ENCODE data around the gene FDPS. TPM values are rescaled to one million over a fixed set of nuclear protein-coding genes. Genes with fewer than 3 reads are reported as not detected.
A peak's percentile ranks its signal among the peaks of the same experiment; 100 is the strongest.

The FDPS gene
- total RNA-seq, 1 donor from 2014 or later = 248 TPM

DNA sequence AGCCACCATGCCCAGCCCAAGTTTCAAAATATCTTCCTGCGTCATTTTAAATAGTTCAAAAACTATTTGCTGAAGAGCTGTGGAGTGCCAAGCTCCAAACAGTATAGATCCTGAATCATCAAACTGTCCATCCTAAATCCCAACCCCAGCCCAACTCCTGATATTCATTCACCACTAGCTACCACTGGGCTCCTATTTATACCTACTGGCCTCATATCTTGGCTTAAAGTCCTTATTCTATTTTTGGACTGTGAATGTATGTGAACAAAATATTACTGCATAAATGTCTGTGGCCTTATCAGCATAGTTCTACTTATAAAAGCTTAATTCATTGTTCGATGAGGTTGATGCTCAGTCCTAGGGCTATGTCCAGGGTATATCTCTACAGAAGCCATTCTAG lies 41.3 kb upstream of the FDPS start:
- TF ChIP-seq, protein P1, sequence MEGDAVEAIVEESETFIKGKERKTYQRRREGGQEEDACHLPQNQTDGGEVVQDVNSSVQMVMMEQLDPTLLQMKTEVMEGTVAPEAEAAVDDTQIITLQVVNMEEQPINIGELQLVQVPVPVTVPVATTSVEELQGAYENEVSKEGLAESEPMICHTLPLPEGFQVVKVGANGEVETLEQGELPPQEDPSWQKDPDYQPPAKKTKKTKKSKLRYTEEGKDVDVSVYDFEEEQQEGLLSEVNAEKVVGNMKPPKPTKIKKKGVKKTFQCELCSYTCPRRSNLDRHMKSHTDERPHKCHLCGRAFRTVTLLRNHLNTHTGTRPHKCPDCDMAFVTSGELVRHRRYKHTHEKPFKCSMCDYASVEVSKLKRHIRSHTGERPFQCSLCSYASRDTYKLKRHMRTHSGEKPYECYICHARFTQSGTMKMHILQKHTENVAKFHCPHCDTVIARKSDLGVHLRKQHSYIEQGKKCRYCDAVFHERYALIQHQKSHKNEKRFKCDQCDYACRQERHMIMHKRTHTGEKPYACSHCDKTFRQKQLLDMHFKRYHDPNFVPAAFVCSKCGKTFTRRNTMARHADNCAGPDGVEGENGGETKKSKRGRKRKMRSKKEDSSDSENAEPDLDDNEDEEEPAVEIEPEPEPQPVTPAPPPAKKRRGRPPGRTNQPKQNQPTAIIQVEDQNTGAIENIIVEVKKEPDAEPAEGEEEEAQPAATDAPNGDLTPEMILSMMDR (conservative IDR thresholded peaks at IDR 0.05; ENCODE audit: low read depth, low read length) = no peak
- no peak overlapping the region for H3K4me3 ChIP-seq (ENCODE audit: low read depth, low read length)
- no peak for DNase-seq (ENCODE audit: low read depth)

DNA sequence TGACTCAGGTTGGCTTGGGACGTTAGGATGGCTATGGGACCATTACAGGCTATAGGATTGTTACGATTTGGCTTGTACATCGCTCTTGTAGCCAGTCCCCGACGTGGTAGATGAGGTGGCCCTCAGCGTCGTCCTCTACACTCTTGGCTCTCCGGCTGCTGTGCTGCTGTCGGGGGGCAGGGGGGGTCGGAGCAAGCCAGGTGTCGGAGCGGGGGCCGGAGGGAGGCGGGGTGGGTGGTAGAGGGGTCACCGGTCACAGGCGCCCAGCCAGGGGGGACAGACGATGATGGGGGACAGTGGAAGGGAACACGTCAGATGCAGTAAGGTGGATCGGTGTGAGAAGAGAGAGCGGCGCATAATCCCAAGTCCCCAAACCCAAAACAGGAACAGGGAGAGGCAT lies 40.0 kb upstream of the FDPS start:
- H3K4me3 ChIP-seq (ENCODE audit: low read depth, low read length) = no peak overlapping the region

DNA sequence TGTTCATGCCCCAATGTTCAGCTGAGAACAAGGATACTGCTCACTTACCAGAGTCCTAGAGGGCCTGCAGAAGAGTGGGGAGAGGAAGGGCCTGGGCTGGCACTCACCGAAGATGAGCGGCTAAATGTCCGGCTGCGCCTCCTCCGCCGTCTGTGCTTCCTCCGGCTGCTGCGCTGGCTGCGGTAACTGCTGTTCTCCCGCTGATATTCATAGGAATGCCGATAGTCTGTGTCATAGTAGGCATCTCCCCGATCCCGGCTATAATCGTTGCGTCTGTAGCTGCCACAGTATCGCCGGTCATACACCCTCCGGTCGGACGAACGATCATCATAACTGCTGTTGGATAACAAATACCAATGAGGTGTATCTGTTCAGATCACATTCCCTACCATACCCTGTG lies 39.3 kb upstream of the FDPS start:
- no peak for DNase-seq (ENCODE audit: low read depth)
- no peak overlapping the region for H3K4me3 ChIP-seq (ENCODE audit: low read depth, low read length)
- TF ChIP-seq, protein P1 (conservative IDR thresholded peaks at IDR 0.05; ENCODE audit: low read depth, low read length) = no peak

More for the DNA sequence above, 40.0 kb upstream of the FDPS start:
- DNase-seq (ENCODE audit: low read depth) = no peak
- TF ChIP-seq, protein P1 (conservative IDR thresholded peaks at IDR 0.05; ENCODE audit: low read depth, low read length) = no peak

DNA sequence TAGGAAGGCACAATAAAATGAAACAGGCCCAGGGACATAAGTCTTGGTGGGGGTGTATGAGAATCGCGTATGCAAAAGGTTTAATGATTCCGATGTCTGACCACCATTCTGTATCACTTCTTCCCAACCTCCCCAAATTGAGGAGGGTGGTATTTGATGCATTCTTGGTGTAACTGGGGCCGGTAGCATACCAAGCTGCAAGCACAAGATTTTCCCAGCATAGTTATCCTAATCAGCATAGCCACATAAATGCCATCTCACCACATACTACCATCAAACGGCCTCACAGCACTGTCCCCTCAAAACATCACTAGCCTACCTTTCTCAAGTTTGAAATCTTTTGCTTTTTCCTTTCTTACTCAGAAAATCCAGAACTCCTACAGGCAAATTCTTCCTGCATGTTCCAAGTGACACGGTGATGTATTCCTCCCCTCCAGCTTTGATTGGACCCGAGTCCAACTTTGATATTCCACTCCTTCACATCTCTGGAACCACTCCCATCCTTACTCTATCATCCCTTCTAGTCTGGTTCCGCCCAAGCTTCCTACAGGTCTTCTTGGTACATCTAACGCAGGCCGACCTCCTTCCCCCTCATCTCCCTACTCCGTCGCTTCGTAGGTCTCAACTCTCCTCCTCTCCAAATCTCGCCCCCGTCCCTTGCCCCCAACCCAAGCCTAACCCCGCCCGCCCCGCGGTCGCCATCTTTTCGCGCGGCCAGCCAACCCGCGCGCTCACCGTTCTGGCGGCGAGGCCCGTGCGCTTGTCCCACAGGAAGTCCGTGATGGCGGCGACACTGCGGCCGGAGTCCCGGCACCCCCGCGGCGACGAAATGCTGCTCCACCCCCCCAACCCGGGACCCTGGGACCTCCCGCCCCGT lies 36.0 kb upstream of the FDPS start:
- no peak for DNase-seq (ENCODE audit: low read depth)
- TF ChIP-seq, protein P1 (conservative IDR thresholded peaks at IDR 0.05; ENCODE audit: low read depth, low read length) = no peak
- H3K4me3 ChIP-seq (ENCODE audit: low read depth, low read length) = peak overlapping the region; percentile 59

DNA sequence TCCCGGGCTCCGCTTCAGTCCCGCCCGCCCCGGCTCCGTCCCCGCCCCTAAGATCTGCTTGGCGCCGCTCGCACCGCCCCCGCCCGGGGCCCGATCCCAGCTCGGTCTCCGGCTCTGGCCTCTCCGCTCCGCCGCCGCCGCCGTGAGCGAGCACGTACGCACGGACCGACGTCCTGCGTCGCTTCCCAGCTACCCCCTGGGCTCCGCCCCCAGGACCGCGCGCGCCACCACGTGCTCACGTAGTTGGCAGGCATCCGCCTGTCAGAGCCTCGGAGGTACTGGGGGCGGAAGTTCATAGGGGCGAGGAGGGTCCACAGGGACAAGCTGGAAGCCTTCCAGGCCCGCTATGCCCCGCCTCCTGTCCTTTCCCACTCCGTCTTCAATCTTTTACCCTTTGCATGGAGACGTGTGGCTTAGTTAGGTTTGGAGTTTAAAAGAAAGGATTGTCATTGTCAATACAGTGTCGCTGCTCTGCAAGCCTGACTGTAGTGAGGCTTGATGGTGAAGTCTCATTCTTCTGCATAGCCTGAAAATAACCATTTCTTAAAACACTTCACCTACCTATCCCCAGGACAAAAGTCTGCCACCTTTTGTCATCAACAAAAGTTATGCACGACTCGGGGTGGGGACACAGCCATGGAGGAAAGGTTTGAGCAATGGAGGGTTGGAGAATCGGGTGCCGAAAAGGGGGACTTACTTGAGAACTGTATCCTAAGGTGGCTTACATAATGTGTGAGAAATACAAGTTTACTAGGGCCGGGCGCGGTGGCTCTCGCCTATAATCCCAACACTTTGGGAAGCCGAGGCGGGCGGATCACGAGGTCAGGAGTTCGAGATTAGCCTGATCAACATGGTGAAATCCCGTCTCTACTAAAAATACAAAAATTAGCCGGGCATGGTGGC lies 35.1 kb upstream of the FDPS start, which contains the start of gene CLK2:
TSS of gene CLK2 (minus strand) at position 162 of the 903 bp plus-strand sequence. CDS start 2,527 bp downstream, outside the sequence.
- TF ChIP-seq, protein P1 (conservative IDR thresholded peaks at IDR 0.05; ENCODE audit: low read depth, low read length) = no peak

DNA sequence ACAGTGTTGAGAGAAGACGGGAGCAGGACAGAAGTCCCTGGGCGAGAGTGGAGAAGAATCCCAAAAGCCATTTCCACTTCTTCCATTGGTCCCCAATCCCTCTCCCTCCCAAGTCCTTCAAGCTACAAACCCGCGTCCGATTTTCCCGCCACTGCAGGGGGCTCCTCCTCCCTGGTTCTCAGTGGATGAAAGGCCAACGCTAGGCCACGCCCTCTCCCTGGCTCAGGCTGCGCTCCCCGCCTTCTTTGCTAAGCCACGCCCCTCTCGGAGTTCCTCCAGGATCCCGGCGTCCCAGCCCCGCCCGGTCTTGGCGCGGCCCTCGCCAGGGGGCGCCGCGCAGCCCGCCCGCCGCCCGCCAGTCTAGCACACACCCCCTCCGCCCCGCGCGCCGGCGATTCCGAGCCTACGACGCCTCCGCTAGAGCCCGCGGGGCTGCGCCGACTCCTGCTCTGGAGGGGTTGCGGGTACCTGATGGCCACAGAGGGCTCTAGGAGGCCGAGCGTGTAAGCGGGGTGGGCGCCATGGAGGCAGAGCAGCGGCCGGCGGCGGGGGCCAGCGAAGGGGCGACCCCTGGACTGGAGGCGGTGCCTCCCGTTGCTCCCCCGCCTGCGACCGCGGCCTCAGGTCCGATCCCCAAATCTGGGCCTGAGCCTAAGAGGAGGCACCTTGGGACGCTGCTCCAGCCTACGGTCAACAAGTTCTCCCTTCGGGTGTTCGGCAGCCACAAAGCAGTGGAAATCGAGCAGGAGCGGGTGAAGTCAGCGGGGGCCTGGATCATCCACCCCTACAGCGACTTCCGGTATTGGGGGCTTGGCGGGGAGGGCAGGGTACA lies 31.4 kb upstream of the FDPS start, which contains the start of gene HCN3:
TSS of gene HCN3 (plus strand) at position 394 of the 832 bp plus-strand sequence. CDS start at position 522, 128 bp downstream.
- no peak for DNase-seq (ENCODE audit: low read depth)
- peak within 1 kb of the TSS; percentile 84 for H3K4me3 ChIP-seq (ENCODE audit: low read depth, low read length)
- TF ChIP-seq, protein P1 (conservative IDR thresholded peaks at IDR 0.05; ENCODE audit: low read depth, low read length) = peak; percentile 58

More for the DNA sequence above, 35.1 kb upstream of the FDPS start, which contains the start of gene CLK2:
- no peak for DNase-seq (ENCODE audit: low read depth)
- H3K4me3 ChIP-seq (ENCODE audit: low read depth, low read length) = peak within 1 kb of the TSS; percentile 59
